HG03520 (cell line): ENCODE results near the gene MAGEA2B.
"Not testable (repeated sequence)": the region's sequence is repeated elsewhere in the genome, so short reads cannot be mapped to it uniquely, and the experiment has no call there.

Experiments
- ATAC-seq: cut with Tn5 transposase; IDR thresholded peaks from one replicate; pipeline ENCODE4 v1.9.1; 2021; ENCODE audit warnings: mild to moderate bottlenecking, moderate library complexity; ENCODE audit not compliant: unreplicated experiment

Gene MAGEA2B

GRCh38 chrX:152754871-152755270 lies 40.4 kb downstream of the MAGEA2B start:
- not testable (repeated sequence) for ATAC-seq

DNA sequence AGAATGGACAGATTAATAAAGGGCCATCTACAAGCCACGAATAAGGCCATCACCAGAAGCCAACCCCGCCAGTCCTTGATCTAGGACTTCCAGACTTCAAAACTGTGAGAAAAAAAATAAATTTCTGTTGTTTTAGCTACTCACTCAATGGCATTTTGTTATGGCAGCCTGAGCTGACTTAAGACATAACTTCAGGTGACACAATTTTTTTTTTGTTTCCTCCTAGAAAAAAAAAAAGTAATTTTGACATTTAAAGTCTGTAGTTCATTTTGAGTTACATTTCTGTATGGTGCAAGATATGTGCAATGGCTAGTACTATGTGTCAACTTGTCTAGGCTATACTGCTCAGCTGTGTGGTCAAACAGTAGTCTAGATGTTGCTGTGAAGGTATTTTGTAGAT lies 44.5 kb downstream of the MAGEA2B start, which contains the start of gene CSAG3:
CSAG3 (plus strand) TSS at position 301 of the 400 bp plus-strand sequence.
- ATAC-seq: not testable (repeated sequence)

DNA sequence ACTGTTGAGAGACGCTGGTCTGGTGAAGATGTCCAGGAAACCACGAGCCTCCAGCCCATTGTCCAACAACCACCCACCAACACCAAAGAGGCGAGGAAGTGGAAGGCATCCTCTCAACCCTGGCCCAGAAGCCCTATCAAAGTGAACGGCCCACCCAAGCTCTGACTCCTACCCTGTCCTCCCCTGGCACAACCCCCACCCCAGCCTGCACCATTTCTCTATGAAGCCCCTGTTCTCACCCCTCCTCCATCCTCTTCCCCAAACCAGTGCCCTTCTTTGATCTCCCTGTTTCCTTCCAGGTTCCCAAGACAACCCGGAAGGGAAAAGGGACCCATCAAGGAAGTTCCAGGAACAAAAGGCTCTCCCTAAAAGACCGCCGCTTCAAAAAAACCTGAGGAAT lies 45.1 kb downstream of the MAGEA2B start:
- ATAC-seq: not testable (repeated sequence)

DNA sequence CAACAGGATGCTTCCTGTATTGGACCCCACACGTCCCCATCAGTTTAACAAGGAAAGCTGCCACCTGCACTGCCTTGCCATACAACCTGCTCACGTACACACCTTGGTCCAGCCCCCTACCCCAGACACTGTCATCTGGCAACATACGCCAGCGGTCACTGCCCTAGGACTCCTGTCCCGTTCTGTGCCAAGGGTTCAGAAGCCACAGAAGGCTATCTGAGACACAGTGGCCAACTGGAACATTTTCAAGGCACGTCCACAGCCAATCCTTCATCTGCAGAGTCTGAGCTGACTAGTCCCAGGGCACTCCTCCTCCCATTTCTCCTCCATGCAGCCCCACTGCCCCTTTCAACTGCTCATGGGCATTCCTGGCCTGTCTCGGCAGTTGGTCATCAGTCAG lies 47.2 kb downstream of the MAGEA2B start:
- not testable (repeated sequence) for ATAC-seq

DNA sequence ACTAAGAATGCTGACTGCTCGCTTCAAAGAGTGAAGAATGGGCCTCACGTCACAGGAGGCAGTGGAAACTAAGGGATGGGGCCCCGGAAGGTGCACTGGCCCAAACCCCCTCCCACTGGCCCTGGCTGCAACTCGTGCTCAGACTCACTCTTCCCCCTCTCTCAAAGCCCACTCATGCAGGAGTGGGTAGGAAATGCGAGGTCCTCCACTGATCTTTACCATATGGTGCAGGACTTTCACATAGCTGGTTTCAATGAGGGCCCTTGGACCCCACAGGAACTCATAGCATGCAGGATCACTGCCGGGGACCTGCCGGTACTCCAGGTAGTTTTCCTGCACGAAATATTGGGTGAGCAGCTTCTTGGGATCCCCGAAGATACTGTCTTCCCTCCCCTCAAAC lies 52.1 kb downstream of the MAGEA2B start:
- not testable (repeated sequence) for ATAC-seq
